ENCODE measurements around the gene IGF2R.
"Not testable (repeated sequence)": the region's sequence is repeated elsewhere in the genome, so short reads cannot be mapped to it uniquely, and the experiment has no call there.

Gene IGF2R

GRCh38 chr6:160077526-160077925, 108.6 kb downstream of the IGF2R start:
- DNase-seq (ENCODE audit: low read depth in 3 of 3): no peak

- no peak for DNase-seq (ENCODE audit: low read depth in 3 of 3)
Observed at GRCh38 chr6:160078883-160079685, 110.2 kb downstream of the IGF2R start.

- no peak for DNase-seq (ENCODE audit: low read depth in 3 of 3)
Observed at GRCh38 chr6:160079686-160080043, 110.8 kb downstream of the IGF2R start.

GRCh38 chr6:160080097-160080496, 111.2 kb downstream of the IGF2R start:
- no peak for DNase-seq (ENCODE audit: low read depth in 3 of 3)

GRCh38 chr6:160081398-160081797, 112.5 kb downstream of the IGF2R start:
- DNase-seq (ENCODE audit: low read depth in 3 of 3): no peak

- DNase-seq (ENCODE audit: low read depth in 3 of 3): no peak
Observed at GRCh38 chr6:160082627-160083026, 113.7 kb downstream of the IGF2R start.

- no peak for DNase-seq (ENCODE audit: low read depth in 3 of 3)
Observed at GRCh38 chr6:160084198-160084776, 115.4 kb downstream of the IGF2R start.

GRCh38 chr6:160085226-160085625, 116.3 kb downstream of the IGF2R start:
- no peak for DNase-seq (ENCODE audit: low read depth in 3 of 3)

- DNase-seq (ENCODE audit: low read depth in 3 of 3): no peak
Observed at GRCh38 chr6:160085713-160086505, 117.0 kb downstream of the IGF2R start.

GRCh38 chr6:160086754-160087153, 117.9 kb downstream of the IGF2R start:
- no peak for DNase-seq (ENCODE audit: low read depth in 3 of 3)

- no peak for DNase-seq (ENCODE audit: low read depth in 3 of 3)
Observed at GRCh38 chr6:160088069-160088783, 119.3 kb downstream of the IGF2R start.

- no peak for DNase-seq (ENCODE audit: low read depth in 3 of 3)
Observed at GRCh38 chr6:160088784-160089533, 120.1 kb downstream of the IGF2R start.

- DNase-seq (ENCODE audit: low read depth in 3 of 3): no peak
Observed at GRCh38 chr6:160089534-160089897, 120.6 kb downstream of the IGF2R start.

- DNase-seq (ENCODE audit: low read depth in 3 of 3): not testable (repeated sequence)
Observed at GRCh38 chr6:160090442-160091239, 121.8 kb downstream of the IGF2R start.

- not testable (repeated sequence) for DNase-seq (ENCODE audit: low read depth in 3 of 3)
Observed at GRCh38 chr6:160092176-160092575, 123.3 kb downstream of the IGF2R start.

- no peak for DNase-seq (ENCODE audit: low read depth in 3 of 3)
Observed at GRCh38 chr6:160092602-160093001, 123.7 kb downstream of the IGF2R start.

GRCh38 chr6:160093061-160093460, 124.2 kb downstream of the IGF2R start:
- no peak for DNase-seq (ENCODE audit: low read depth in 3 of 3)

- DNase-seq (ENCODE audit: low read depth in 3 of 3): no peak
Observed at GRCh38 chr6:160093946-160094345, 125.1 kb downstream of the IGF2R start.

GRCh38 chr6:160095146-160095845, 126.4 kb downstream of the IGF2R start:
- DNase-seq (ENCODE audit: low read depth in 3 of 3): no peak
